GM08714 (cell line): ENCODE measurements around the gene CFAP91.

Experiments used
- H3K4me3 ChIP-seq: fragments of 200-500 bp; sonication (Bioruptor generic); 2 replicates; pipeline ENCODE4 v1.5.1; 2014; ENCODE audit warnings: mild to moderate bottlenecking, low read length, inconsistent platforms
- ZNF274 ChIP-seq: IDR thresholded peaks from 2 replicates; pipeline ENCODE4 v1.6.1; 2012; ENCODE audit warnings: mild to moderate bottlenecking, low read depth, low read length

Gene CFAP91

DNA sequence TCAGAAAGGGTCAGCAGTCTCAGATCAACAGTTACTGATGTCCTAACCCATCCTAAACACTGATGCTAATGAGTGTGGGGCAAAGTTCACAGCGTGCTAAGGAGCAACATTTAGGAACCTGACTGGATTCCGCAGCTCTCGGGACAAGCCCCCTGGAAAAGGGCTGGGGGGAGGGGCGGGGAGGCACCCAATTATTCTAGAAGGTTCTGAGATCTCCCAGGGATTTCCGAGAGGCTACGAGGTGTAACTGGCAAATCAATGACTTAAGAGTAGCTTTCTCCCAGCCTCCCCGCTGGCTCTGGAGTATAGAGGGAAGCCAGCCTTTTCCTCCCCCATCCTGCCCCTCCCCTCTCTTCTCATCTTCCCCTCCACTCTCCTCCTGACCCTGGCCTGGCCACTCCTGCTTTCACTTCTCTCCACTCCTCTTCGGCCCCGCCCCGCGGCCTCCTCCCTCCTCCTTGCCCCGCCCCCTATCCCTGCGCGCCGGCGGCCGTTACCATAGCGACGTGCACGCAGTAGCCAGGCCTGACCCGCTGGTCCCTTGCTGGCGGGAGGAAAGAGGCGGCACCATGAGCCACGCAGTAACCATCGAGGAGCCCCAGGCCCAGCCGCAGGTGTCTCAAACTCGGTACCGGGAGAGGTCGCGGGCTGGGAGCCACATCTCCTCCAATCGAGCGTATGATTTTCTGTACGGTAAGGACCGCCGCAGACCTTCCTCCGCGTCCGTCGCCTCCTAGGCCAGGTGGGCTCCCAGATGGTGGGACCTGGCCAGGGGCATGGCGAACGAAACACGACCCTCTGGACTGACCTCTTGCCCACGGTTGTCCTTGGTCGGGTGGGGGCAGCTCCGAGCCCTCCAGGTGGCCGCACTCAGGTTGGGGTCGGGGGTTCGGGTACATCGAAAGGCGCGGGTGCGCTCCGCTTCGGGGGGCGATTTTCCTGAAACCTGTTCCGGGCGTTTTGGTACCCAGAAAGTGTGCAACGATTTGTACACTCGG, at the start of gene CFAP91:
Gene CFAP91, plus strand, starts transcription at position 493 of the 998 bp plus-strand sequence. Its CDS starts 77 bp downstream, at position 570.
- TF ChIP-seq ZNF274, result no peak
- peak within 1 kb of the TSS; percentile 61; the same call in 1 of the 2 replicates for H3K4me3 ChIP-seq

DNA sequence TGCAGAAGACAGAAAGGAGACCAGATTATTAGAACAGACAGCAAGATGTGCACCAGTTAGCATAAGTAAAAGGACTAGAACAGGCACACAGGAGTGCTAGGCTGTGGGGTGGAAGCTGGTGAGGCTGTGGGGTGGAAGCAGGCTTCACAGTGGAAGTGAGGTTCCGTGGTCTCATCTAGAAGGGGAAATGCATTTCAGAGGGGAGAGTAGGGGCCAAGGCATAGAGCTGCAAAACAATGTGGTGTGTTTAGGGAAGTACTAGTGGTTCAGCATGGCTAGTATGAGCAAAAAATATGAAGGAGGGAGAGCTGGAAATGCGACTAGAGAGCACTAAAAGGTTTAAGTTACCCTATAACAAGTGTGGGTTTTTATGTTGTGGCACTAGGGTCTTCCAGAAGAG, 48.9 kb upstream of the CFAP91 start:
- H3K4me3 ChIP-seq, result no peak overlapping the region
- TF ChIP-seq ZNF274, result no peak

- H3K4me3 ChIP-seq, result no peak overlapping the region
- no peak for TF ChIP-seq ZNF274
Observed at GRCh38 chr3:119657887-119658702, 44.7 kb upstream of the CFAP91 start.

- no peak for TF ChIP-seq ZNF274
- no peak overlapping the region for H3K4me3 ChIP-seq
Observed at GRCh38 chr3:119658994-119659393, 43.8 kb upstream of the CFAP91 start.

DNA sequence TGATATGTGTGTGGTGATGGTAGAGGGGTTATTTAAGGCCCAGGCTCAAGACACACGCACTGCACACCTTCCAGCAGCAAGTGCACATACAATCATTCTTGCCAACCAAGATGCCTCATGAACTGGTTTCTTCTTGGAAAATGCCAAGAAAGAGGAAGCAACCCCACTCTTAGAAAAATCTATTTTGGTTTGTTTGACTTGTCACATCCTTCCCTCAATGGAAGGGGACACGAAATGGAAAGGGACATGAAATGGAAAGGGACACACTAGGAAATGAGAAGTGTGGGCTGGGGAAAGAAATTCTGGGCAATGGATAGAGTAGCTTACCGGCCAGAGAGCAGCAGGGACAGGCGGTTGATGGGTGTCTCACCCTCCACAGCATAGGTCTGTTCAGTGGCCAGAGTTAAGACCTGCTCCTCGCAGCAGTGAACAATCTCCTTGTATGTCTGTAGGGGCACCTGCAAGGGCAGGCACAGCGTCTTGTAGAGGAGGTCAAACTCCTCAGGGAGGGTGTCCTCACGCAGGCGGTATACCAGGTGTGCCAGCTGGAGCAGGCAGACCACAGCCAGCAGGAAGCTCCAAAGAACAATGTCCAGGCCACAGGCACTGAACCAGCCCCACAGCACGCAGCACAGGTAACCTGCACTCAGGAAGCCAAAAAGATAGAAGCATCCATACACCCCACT, 43.1 kb upstream of the CFAP91 start:
- no peak overlapping the region for H3K4me3 ChIP-seq
- TF ChIP-seq ZNF274, result no peak

DNA sequence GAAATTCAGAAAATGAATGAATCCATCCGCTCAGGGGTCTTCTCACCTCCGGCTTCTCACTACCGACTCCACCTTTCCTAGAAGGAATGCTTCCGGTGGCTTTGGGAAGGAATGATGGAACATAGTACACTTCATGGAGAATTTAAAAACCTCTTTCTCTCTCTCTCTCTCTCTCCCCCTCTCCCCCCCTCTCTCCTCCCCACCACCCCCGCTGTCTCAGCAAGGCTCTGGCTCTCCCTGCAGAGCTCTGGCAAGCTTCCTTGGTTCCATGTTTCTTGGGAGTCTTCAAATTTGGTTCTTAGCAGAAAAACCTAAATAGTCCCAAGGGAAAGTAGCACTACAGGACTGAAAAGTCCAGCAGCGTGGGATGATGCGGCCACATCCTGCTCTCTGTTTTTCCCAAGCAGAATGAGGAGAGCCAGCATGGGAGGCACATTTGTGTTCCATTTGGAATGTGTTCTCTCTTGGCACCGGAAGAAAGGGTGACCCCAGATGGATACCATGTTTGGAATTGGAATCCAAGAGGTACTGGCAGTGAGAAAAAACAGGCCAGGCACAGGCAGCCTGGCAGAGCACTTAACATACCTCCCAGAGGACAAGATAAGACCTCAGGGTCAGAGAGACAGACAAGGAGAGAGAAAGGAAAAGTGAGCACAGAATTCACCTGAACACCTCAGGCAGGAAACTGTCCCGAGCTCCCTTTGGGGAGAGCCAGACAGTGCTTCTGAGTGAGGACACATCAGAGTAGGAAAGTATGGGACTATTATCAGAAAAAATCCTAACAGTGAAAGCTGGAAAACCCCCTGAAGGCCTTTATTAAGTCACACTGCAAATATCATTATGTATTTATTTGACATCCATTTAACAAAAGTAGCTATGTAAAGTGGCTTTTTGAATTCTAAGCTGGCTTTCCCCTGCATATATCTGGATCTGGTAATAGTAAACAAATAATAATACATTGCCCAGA, 42.1 kb upstream of the CFAP91 start, which contains the start of gene POPDC2:
Gene POPDC2, minus strand, starts transcription at position 116 of the 967 bp plus-strand sequence. CDS start 166 bp downstream, outside the sequence.
- H3K4me3 ChIP-seq, result no peak within 1 kb of the TSS
- no peak for TF ChIP-seq ZNF274

DNA sequence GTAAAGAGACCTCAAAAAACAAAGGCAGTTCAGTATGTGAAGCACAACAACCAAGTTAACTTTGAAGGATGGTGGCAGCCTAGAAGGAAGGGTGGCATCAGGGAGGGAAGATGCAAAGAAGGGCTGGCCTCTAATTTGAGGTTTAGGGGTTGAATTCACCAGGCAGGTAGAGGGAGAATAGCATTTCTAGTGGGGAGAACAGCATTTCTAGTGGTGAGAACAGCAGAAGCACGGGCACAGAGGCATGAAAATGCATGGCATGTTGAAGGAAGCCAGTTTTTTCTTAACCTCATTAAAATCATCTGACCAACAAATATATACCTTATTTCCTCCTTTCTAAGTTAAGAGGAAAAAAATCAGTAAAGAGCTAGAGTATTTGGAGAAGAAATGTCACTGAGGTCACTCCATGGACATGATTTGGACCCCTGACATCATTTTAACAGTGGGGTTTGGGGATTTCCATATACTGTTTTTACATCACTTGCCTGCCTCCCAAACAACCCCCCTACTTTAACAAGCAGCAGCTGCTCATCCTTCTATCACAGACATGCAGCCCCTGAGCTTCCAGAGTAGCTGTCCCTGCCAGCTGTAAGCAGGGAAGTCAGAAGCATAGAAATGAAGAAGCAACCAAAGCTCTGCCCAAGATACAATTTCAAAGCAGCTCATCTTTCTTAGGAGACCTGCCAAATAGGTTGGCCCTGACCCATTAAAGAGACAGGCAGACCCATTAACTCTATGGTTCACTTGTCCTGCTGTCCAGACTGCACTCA, 40.0 kb upstream of the CFAP91 start:
- TF ChIP-seq ZNF274, result no peak
- no peak overlapping the region for H3K4me3 ChIP-seq

DNA sequence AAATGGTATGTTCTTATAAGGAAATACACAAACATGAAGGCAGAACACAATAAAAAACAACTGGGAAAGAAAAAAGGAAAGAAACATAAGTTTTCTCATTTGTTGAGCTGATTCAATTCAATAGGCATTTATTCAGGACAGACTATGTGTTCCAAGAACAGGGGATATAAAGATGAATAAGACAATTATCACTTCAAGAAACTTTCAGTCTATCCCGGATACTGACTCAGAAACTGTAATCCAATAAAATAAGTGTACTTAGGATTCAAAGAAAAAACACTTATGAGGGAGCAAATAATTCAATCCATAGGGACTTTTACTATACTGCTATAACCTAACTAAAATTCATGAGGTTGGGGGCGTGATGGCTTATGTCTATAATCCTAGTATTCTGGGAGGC, 38.9 kb upstream of the CFAP91 start:
- no peak overlapping the region for H3K4me3 ChIP-seq
- no peak for TF ChIP-seq ZNF274

DNA sequence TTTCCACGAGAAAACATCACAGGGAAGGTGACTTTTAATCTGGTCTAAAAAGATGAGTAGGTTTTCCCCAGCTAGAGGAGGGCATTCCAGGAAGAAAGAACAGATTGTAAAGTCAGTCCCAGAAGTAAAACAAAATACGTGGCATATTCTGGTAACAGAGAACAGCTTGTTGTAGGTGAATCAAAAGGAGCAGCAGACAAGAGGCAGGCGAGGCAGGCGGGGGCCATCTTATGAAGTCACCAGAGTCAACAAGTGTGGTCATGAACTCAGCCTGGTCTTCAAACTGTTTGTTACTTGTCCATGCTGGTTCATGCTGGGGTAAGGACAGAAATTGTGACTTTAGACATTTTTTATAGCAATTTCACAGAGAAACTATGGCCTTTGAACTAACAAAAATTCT, 38.5 kb upstream of the CFAP91 start:
- TF ChIP-seq ZNF274, result no peak
- no peak overlapping the region for H3K4me3 ChIP-seq

DNA sequence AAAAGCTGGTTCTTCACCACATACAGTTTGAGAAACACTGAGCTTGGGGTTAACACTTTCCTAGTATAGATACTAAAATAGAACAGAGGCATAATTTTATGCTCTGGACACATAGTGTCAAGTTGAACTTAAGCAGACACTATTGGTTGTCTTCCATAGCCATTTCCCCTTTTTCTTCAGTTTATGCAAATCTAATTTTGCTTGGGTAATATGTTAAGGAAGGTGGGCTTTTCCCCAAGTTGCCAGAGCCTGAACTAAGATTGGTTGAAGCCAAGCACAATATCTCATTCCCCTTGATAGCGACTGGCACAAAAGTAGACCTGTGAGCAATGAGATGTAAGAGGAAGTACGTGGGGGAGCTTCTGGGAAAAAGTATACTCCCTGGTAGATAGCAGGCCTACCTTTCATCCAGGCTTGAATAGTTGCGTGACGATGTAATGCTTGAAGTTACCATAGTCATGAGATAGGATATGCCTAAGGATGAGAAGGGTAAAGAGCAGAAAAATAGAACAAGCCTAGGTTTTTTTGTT, 37.9 kb upstream of the CFAP91 start:
- H3K4me3 ChIP-seq, result no peak overlapping the region
- TF ChIP-seq ZNF274, result no peak

DNA sequence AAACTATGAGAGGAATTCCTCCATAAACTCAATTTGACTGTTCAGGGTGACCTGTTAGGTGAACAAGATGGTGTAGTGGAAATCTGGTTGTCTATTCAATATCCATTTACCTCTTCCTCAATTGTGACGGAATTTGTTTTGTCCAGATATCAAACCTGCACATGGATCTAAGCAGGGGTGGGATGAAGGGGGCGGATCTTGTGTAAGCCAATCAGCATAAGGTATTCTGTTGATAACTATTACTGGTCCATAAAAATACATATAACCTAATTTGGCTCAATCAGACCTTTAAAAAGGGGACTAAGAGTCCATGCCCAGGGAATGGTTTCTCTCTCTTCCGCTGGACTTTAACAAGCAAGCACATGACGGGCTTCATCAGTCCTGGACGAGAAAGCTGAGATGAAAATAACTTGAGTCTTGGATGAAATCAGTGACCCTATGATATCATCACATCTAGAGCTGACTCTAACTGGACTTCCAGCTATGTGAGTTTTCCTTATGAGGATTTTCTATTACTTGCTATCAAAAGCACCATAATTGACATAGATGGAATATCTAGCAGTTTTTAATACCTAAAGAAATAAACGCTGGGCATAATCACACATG, 36.8 kb upstream of the CFAP91 start:
- no peak for TF ChIP-seq ZNF274
- no peak overlapping the region for H3K4me3 ChIP-seq
